AG09309 (cell line): Measurements from ENCODE around the gene RFT1.

Experiments
- DNase-seq: peaks from one replicate; pipeline ENCODE4 v3.0.0-alpha.2; 2010; ENCODE audit warnings: low read depth
- H3K4me3 ChIP-seq: 2 replicates; pipeline ENCODE4 v1.5.1; 2011; ENCODE audit warnings: mild to moderate bottlenecking, low read depth, low read length, moderate library complexity; ENCODE audit not compliant: control insufficient read depth
- CTCF ChIP-seq: IDR thresholded peaks from 2 replicates; pipeline ENCODE4 v1.5.1; 2011; ENCODE audit warnings: mild to moderate bottlenecking, low read depth, low read length, inconsistent platforms; ENCODE audit not compliant: insufficient read depth, control insufficient read depth; ENCODE audit errors: missing control alignments

Gene RFT1

GRCh38 chr3:53161820-53162671 is 31.8 kb upstream of the RFT1 start:
- no peak for TF ChIP-seq CTCF
- peak overlapping the region; percentile 95 for H3K4me3 ChIP-seq
- no peak for DNase-seq

- TF ChIP-seq CTCF, result no peak
- peak overlapping the region; percentile 95 for H3K4me3 ChIP-seq
- no peak for DNase-seq
Observed at GRCh38 chr3:53161450-53161819, 31.2 kb upstream of the RFT1 start.

- peak within 1 kb of the TSS; percentile 95 for H3K4me3 ChIP-seq
- peak; percentile 46 for TF ChIP-seq CTCF
- peak; percentile 48 for DNase-seq
Observed at GRCh38 chr3:53160660-53161449, 30.6 kb upstream of the RFT1 start, which contains the start of gene PRKCD. PRKCD (plus strand) TSS chr3:53161209; CDS start chr3:53178423, 17,214 bp downstream.

- peak overlapping the region; percentile 95 for H3K4me3 ChIP-seq
- no peak for TF ChIP-seq CTCF
- no peak for DNase-seq
Observed at GRCh38 chr3:53160061-53160659, 29.9 kb upstream of the RFT1 start.

- no peak overlapping the region for H3K4me3 ChIP-seq
- no peak for DNase-seq
- TF ChIP-seq CTCF, result no peak
Observed at GRCh38 chr3:53159156-53160060, 29.2 kb upstream of the RFT1 start.

GRCh38 chr3:53158765-53159155 is 28.5 kb upstream of the RFT1 start:
- no peak for TF ChIP-seq CTCF
- no peak for DNase-seq
- no peak overlapping the region for H3K4me3 ChIP-seq
